ENCODE measurements around the gene EPHA8.

EPHA8 gene

GRCh38 chr1:22544606-22545005, 18.7 kb upstream of the EPHA8 start:
- TF ChIP-seq, protein P1, sequence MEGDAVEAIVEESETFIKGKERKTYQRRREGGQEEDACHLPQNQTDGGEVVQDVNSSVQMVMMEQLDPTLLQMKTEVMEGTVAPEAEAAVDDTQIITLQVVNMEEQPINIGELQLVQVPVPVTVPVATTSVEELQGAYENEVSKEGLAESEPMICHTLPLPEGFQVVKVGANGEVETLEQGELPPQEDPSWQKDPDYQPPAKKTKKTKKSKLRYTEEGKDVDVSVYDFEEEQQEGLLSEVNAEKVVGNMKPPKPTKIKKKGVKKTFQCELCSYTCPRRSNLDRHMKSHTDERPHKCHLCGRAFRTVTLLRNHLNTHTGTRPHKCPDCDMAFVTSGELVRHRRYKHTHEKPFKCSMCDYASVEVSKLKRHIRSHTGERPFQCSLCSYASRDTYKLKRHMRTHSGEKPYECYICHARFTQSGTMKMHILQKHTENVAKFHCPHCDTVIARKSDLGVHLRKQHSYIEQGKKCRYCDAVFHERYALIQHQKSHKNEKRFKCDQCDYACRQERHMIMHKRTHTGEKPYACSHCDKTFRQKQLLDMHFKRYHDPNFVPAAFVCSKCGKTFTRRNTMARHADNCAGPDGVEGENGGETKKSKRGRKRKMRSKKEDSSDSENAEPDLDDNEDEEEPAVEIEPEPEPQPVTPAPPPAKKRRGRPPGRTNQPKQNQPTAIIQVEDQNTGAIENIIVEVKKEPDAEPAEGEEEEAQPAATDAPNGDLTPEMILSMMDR (IDR thresholded peaks at IDR 0.05; ENCODE audit: low read depth, low read length), result no peak
- no peak overlapping the region for H3K4me3 ChIP-seq (ENCODE audit: low read depth, low read length)

GRCh38 chr1:22545141-22545540, 18.1 kb upstream of the EPHA8 start:
- TF ChIP-seq, protein P1 (IDR thresholded peaks at IDR 0.05; ENCODE audit: low read depth, low read length), result no peak
- H3K4me3 ChIP-seq (ENCODE audit: low read depth, low read length), result no peak overlapping the region

DNA sequence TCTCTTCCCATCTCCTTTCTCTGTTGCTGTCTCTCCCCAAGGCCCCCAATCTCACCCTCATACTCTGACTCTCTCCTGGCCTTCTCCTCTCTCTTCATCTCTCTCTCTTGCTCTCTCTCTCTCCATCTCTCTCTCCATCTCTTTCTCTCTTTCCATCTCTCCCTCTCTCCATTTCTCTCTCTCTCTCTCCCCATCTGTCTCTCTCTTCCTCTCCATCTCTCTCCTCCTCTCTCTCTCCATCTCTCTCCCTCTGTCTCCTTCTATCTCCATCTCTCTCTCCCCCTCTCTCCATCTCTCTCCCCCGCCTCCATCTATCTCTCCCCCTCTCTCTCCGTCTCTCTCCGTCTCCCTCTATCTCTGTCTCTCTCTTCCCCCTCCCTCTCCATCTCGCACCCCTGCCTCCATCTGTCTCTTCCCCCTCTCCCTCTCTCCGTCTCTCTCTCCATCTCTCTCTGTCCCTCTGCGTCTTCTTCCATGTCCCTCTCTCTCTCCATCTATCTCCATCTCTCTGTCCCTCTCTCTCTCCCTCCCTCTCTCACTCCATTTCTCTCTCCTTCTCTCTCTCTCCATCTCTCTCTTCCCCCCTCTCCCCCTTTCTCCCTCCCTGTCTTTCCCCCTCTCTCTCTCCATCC, 16.0 kb upstream of the EPHA8 start:
- TF ChIP-seq, protein P1 (IDR thresholded peaks at IDR 0.05; ENCODE audit: low read depth, low read length), result no peak
- no peak overlapping the region for H3K4me3 ChIP-seq (ENCODE audit: low read depth, low read length)

GRCh38 chr1:22547818-22548462, 15.3 kb upstream of the EPHA8 start:
- TF ChIP-seq, protein P1 (IDR thresholded peaks at IDR 0.05; ENCODE audit: low read depth, low read length), result no peak
- no peak overlapping the region for H3K4me3 ChIP-seq (ENCODE audit: low read depth, low read length)

DNA sequence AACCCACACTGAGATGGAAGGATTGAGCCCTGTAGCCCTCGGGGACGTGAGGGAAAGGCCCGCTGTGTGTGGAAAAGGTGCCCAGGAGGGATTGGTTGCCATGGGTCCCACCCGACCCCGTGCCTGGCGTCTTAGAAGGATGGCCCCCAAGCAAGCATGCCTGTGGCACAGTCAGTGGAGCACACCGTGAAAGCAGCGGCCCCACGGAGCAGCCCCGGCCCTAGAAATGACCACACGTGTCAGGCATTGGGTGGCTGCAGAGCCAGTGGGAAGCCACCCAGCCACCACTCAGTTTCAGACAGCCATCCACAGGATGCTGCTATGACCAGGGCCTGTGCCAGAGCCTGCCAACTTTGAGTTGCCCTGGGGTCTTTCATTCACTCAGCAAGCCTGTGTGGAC, 13.3 kb upstream of the EPHA8 start:
- TF ChIP-seq, protein P1 (IDR thresholded peaks at IDR 0.05; ENCODE audit: low read depth, low read length), result no peak
- H3K4me3 ChIP-seq (ENCODE audit: low read depth, low read length), result no peak overlapping the region

- TF ChIP-seq, protein P1 (IDR thresholded peaks at IDR 0.05; ENCODE audit: low read depth, low read length), result no peak
- no peak overlapping the region for H3K4me3 ChIP-seq (ENCODE audit: low read depth, low read length)
Measured at GRCh38 chr1:22551591-22551990, 11.7 kb upstream of the EPHA8 start.

- TF ChIP-seq, protein P1 (IDR thresholded peaks at IDR 0.05; ENCODE audit: low read depth, low read length), result no peak
Measured at GRCh38 chr1:22552021-22552420, 11.3 kb upstream of the EPHA8 start.

More at GRCh38 chr1:22552021-22552420, 11.3 kb upstream of the EPHA8 start:
- no peak overlapping the region for H3K4me3 ChIP-seq (ENCODE audit: low read depth, low read length)

All from WI38 (cell line).